ENCODE results near the gene SMG1.
A peak's percentile ranks its signal among the peaks of the same experiment; 100 is the strongest.
"Not testable (repeated sequence)": the region's sequence is repeated elsewhere in the genome, so short reads cannot be mapped to it uniquely, and the experiment has no call there.

SMG1 gene

DNA sequence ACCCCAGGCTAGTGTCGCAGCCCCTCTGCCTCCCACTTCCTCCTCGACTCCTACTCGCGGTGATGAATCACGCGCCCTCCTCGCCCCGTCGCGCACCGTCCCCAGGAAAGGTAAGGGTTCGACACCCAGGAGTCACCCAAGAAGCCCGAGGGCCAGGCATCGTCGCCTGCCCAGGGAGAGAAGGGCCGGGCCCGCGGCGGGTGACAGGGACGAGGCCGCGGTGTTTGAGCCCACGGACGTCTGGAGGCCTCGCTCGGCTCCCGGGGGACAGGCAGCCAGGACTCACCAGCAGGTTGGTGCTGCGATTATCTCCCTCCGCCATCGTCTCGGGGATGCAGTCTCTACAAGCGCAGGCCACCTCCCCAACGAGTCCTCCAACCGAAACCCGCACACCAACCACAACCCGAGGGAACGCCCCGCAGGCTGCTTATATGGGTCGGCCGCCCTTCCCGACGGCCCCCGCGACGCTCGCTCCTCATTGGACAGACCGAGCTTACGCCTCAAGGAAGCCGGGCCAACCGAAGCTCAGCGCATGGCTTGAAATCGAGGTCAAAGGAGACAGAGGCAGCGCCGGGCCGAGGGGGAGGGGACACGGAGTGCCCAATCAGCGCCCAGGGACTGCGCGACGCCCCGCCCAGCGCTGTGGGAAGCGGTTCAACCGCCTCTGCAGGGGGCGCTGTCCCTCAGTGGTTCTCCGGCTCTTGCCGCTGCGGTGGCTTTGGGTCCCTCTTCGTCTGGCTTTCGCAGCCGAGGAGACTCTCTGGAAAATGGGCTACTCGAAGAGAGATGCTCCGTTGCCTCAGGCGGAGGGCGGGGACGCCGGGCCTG lies 124.8 kb downstream of the SMG1 start, which contains the start of gene ARL6IP1:
ARL6IP1 (minus strand) TSS at position 405 of the 828 bp plus-strand sequence; CDS start at position 322, 83 bp downstream.
- peak; percentile 94 to 99 (median 98) for DNase-seq (ENCODE audit: low read depth in 2 of 3, low spot score in 1 of 3)

DNA sequence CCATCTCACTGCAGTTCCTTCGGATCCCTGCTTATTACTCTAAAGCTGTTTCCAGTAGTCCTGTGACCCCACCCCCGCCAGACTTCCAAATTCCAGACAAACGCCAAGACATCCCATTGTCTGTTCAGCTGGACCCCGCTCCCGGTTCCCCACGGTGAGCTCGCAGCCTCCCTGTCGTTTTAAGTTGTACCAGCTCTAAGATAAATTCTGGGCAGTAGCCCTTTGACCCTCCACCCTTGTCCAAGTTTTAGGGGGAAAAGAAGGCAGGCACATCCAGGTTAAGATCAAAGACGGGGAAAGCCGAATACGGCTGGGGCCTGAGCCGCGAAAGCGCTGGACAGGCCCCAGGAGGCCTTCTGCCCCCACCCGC lies 125.4 kb downstream of the SMG1 start:
- DNase-seq (ENCODE audit: low read depth in 2 of 3, low spot score in 1 of 3), result no peak

DNA sequence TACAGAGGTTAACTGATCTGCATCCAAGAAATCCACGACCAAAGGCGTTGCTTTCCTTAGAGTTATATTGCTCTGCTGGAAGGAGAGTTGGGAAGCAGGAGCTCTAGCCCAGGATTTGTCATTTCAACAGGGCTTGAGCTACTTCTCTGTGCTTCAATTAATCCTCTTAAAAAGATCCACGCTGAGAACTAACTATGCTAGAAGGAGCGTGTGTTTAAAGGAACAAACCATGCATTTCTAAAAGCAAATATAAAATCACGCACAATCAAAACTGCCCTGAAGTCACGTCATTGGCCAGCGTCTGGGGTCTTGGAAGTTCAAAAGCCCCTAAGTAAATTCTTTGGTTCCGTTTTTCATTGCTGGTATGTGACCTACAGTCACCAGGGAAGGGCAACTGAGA lies 125.9 kb downstream of the SMG1 start:
- no peak for DNase-seq (ENCODE audit: low read depth in 2 of 3, low spot score in 1 of 3)

DNA sequence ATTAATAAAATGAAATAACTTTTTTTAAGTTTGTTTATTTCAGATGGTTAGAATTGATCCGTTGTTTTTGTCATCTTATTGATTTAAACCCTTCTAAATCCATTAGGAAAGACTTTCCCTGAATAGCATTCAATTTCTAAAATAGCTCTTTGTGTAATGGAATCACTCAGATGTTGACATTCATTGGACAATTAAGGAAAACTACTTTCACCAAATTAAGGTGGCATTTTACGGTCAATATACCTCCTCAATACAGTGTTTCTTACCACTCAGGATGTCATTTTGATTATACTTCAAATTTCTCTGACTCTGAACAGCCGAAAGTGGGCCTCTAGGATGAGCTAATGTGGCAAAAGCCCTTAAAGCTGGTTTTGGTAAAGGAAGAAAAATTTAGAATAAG lies 126.7 kb downstream of the SMG1 start:
- no peak for DNase-seq (ENCODE audit: low read depth in 2 of 3, low spot score in 1 of 3)

GRCh38 chr16:18797746-18798145 lies 128.5 kb downstream of the SMG1 start:
- DNase-seq (ENCODE audit: low read depth in 2 of 3, low spot score in 1 of 3), result no peak

DNA sequence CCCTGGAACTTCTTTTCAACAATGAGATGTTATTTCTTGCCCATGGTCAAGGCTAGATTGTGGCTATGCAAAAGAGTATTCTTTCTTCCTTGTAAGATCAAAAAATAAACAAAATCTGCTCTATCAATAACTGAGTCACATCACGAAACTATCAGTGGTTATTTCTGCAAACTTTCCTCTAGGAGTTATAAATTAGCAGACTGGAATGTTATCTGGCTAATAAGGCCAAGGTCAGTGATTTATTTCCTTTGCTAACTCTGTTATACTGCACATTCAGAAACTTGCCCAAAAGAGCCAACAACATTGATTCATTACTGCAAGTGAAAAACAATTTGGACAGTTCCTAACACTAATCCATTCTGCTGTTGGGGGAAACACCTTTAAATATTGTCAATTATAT lies 129.8 kb downstream of the SMG1 start:
- DNase-seq (ENCODE audit: low read depth in 2 of 3, low spot score in 1 of 3), result no peak

DNA sequence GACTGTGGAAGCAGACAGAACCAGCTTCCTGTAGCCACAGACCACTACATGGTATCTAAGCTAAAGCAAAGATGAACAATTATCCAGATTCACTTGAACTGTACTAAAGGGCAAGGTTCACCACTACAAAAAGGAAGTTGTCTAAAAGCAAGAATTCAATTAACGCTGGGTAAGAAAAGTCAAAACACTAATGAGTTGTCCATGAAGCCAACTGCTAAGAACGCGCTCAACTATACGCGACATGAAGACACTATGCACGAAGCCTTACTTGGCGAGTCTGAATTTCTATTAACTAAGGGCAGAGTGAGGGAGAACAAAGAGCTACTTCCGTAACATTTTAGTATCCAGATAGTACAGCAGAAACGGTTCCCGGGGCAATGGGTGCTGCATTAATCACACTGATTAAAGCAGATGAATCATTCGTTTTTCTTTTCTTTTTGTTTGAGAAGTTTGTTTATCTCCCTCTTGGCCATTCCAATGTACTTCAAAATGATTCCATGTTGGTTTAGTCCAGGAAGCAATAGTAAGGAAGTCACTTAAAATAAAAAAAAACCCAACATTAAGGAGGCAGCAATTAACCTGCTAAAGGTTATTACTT lies 133.3 kb downstream of the SMG1 start:
- no peak for DNase-seq (ENCODE audit: low read depth in 2 of 3, low spot score in 1 of 3)

DNA sequence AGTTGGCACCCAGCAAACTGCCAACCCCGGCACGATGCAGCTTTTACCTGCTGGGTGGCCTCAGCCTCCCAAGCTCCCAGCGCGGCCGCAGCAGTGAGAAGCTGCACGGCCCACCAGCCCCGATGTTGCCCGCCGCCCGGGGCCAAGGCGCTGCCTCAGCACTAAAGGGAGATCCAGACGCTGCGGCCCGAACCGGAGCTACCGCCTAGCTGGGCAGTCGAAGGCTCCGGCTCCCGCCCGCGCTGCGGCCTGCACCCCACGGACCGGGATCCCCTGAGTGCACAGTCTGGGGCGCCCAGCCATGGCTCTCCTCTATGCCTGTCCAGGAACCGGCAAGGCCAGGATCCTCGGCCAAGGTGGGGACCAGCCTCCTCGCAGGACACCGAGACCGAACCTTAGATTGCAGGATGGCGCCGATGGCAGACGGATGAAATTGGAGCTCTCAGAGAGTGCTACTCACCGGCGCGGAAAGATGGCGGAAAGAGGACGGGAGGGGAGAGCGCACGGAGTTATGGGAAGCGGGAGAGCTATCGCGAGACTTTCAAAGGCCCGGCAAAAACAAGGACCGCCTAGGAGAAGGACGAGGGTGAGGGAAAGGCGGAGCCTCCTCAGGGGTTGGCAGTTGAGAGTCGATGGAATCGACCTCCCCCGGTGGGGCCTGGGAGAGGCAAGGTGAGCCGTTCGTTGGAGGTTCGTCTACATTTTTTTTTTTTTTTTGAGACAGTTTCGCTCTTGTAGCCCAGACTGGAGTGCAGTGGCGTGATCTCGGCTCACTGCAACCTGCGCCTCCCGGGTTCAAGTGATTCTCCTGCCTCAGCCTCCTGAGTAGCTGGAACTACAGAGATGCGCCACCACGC lies 136.1 kb downstream of the SMG1 start, which contains the start of gene RPS15A:
RPS15A (minus strand) TSS at position 485 of the 857 bp plus-strand sequence. CDS start 1,221 bp downstream, outside the sequence.
- DNase-seq (ENCODE audit: low read depth in 2 of 3, low spot score in 1 of 3), result peak; percentile 86 to 91 (median 87)

DNA sequence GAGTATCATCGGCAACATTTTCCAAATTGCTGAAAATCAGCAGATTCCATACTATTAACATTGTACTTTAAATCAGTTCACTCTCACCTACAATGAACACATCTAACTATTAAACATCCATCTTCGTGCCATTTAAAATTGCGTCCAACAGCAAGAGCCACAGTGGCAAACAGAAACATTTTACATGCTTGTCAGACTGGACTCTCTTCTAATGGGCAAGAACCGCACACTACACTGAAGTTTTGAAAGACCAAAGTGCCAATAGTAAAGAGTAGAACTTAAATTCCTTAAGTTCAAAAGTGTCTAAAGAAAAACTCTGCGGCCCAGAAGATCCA lies 136.7 kb downstream of the SMG1 start:
- DNase-seq (ENCODE audit: low read depth in 2 of 3, low spot score in 1 of 3), result no peak

DNA sequence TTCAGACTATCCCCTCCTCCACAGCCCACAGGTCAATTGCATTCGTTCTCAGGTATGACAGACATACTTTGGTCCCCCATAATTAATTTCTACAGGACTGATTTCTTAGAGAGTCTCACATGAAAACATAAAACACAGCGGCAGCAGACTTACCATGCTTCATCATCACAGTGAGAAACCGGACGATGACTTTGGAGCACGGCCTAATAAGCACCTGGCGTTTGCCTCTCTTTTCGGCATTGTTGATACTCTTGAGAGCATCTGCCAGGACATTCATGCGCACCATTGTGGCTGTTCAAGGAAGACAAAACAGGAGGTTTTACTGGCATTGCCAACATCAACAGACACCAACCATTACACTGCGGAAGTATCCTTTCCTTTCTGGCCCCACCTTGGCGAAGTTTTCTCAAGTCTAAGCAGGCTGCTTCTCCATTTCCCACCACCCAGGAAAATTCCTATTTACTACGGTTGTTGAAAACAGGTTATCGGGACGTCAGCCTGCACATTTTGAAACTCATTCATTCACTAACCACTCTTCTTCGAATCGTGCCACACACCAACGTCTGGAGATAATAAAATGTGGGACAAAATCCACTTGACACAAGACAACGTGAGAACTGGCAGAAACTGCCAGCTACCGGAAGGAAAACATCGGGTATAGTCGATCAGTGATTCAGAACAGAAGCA lies 137.2 kb downstream of the SMG1 start:
- DNase-seq (ENCODE audit: low read depth in 2 of 3, low spot score in 1 of 3), result no peak

DNA sequence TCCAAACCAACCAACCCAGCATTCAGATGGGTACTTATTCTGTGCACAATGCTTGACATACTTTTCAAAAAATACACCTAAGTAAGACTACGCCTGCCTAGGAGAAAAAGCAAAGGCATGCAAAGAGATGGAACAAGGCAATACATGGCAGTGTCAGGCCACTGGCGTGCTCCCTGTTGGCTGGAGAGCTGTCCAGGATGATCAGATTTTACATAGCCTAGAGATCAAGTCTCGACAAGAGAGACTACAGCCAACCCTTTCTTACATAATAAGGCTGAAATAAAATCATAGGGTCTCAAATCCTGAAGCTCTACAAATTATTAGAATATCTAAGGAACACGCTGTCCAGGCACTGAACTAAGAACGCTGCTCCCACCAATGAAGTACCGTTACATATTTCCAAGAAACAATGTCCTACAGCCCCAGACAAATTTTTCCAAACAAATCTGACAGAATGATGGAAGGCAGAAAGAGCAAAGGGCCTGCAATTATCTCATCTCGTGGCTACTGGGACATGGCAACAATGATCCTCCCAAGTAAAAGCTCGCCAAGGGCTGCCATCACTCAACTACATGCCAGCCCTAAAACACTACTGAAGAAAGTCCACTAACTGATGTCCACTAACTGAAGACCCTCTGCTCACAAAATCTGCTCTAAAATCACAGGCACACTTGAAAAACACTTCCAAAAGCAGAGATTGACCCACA lies 141.1 kb downstream of the SMG1 start:
- no peak for DNase-seq (ENCODE audit: low read depth in 2 of 3, low spot score in 1 of 3)

- no peak for DNase-seq (ENCODE audit: low read depth in 2 of 3, low spot score in 1 of 3)
These were observed 142.5 kb downstream of the SMG1 start for GRCh38 chr16:18783430-18784341.

DNA sequence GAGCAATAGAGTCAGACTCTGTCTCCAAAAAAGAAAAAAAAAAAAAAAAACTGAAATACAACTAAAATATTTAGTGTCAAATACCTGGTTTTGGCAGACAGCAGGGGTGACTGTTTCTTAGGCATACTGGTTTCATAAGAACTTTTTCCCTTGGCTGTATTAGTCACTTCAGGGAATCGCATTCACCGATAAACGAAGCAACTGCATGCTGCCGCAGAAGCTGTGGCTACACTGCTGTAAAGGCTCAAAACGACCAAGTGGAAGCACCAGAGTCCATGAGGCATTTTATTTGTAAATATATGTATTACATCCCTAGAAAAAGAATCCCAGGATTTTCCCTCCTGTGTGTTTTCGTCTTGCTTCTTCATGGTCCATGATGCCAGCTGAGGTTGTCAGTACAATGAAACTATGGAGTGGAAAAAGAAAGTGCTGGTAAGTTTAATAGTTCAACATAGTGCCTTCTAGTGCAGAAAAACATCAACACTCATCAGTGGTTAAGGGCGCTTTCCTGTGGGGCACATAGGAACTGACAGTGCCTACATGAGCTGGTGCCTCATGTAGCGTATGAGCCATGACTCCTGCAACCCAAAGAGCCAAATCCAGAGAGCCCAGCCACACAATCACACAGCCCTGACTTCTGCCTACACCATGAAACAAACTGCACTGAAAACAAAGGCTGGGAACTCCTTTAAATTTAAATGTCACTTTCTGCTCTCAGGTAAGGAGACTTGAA lies 143.3 kb downstream of the SMG1 start:
- no peak for DNase-seq (ENCODE audit: low read depth in 2 of 3, low spot score in 1 of 3)

DNA sequence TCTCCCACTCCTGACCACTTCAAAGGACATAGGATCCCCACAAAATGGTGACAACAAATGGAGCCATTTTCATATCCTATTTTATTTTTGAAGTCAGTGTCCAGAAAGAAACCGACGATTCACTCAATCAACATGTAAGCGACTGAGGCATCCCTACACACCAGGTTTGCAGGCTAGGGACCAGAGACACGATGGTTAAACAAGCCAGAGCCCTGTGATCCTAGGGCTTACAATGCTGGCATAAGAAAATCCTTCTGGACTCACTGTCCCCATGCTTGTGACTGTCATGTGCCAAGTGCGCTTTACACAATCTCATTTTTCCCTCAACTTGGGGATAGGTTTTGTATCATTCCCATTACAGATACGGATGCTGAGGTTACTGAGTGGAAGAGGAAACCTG lies 145.0 kb downstream of the SMG1 start:
- not testable (repeated sequence) for DNase-seq (ENCODE audit: low read depth in 2 of 3, low spot score in 1 of 3)

DNA sequence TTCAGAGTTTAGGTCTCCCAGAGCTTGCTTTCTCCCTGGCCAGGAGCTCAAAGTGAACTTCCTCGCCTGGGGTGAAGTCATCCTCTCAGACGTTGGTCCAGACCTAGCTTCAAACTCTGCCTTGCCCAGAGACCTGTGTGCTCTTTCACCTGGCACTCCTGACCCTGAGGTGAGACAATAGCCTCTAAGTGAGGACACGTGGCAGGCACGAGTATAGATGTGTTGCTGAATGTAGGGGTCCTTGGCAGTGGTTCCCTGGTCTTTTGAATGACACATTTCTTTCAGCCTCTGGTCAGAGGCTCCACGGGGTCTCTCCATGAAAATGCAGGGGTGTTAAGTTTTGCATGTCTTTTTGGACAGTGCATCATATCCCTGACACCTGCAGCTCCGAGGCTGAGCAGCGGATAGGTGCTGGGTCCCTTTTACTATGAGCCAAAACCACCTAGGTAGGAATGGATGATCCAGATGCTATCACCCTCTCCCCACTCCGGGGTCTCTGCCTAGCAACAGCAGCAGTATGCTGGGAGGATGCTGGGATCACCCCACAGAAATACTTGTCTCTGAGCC lies 145.7 kb downstream of the SMG1 start:
- not testable (repeated sequence) for DNase-seq (ENCODE audit: low read depth in 2 of 3, low spot score in 1 of 3)

DNA sequence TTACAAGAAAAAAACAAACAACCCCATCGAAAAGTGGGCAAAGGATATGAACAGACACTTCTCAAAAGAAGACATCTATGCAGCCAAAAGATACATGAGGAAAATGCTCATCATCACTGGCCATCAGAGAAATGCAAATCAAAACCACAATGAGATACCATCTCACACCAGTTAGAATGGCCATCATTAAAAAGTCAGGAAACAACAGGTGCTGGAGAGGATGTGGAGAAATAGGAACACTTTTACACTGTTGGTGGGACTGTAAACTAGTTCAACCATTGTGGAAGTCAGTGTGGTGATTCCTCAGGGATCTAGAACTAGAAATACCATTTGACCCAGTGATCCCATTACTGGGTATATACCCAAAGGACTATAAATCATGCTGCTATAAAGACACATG lies 148.5 kb downstream of the SMG1 start:
- DNase-seq (ENCODE audit: low read depth in 2 of 3, low spot score in 1 of 3), result not testable (repeated sequence)

- DNase-seq (ENCODE audit: low read depth in 2 of 3, low spot score in 1 of 3), result not testable (repeated sequence)
These were observed 149.9 kb downstream of the SMG1 start for GRCh38 chr16:18776334-18776733.

DNA sequence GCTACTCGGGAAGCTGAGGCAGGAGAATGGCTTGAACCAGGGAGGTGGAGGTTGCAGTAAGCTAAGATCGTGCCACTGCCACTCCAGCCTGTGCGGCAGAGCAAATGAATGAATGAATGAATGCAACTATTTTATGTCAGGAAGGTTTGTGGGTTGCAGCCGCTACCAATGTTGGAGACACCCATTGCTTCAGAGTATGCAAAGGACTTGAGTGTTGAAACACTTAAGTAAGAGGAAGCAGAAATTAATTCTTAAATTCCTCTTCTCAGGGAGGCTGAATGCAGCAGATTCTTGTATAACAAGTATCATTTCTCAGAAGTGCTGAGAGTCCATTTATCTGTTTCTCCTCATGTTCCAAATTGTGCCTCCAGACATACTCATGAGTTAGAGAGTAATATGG lies 151.6 kb downstream of the SMG1 start:
- DNase-seq (ENCODE audit: low read depth in 2 of 3, low spot score in 1 of 3), result not testable (repeated sequence)

All from stimulated activated CD4-positive, alpha-beta T cell treated with anti-CD3 and anti-CD28 coated beads, Interleukin-12 subunit alpha, Interleukin-12 subunit beta, amount 100 ng/mL, for 48 hours (primary cell).